Transverse colon (tissue), 3 donors: Measurements from ENCODE around the gene ARHGAP45.

Experiments
- POLR2A ChIP-seq: fragments of 450-650 bp; IDR thresholded peaks from one replicate; pipeline ENCODE4 v1.6.1; 2016; ENCODE audit warnings: antibody characterized with exemption, mild to moderate bottlenecking, moderate library complexity
- POLR2AphosphoS5 ChIP-seq, 3 donors: sonication (generic); formaldehyde crosslinking; IDR thresholded peaks; one replicate each; pipeline ENCODE4 v1.6.1; 2016; ENCODE audit warnings: antibody characterized with exemption in 3 of 3

- TF ChIP-seq POLR2AphosphoS5 (IDR thresholded peaks at IDR 0.05) (no peak), POLR2A (no peak)
These were observed 19.6 kb downstream of the ARHGAP45 start for GRCh38 chr19:1086613-1087012.
